ENCODE data around the gene GNAL.

GRCh38 chr18:11791131-11791530 is 102.1 kb downstream of the GNAL start:
- no peak for TF ChIP-seq EZH2phosphoT487 (IDR thresholded peaks at IDR 0.05; ENCODE audit: borderline replicate concordance, low read length)
- TF ChIP-seq CTCF (IDR thresholded peaks at IDR 0.05; ENCODE audit: low read depth, low read length, poor library complexity, severe bottlenecking) = no peak

Measured in DOHH2 (cell line).